Stromal cell of bone marrow (primary cell): ENCODE results near the gene CRLF2.
"Not testable (repeated sequence)": the region's sequence is repeated elsewhere in the genome, so short reads cannot be mapped to it uniquely, and the experiment has no call there.

Experiments used
- DNase-seq: peaks from one replicate; pipeline ENCODE4 v3.0.0-alpha.2; 2012; ENCODE audit warnings: low read depth

CRLF2 gene

GRCh38 chrX:1213971-1214370 lies 1.5 kb upstream of the CRLF2 start:
- DNase-seq, result no peak

GRCh38 chrX:1210844-1211243 lies 1.6 kb downstream of the CRLF2 start:
- no peak for DNase-seq

GRCh38 chrX:1207496-1208025 lies 4.9 kb downstream of the CRLF2 start:
- DNase-seq, result no peak

- peak; percentile 71 for DNase-seq
These were observed 6.5 kb downstream of the CRLF2 start for GRCh38 chrX:1205681-1206611.

- DNase-seq, result no peak
These were observed 10.2 kb downstream of the CRLF2 start for GRCh38 chrX:1202251-1202650.

- DNase-seq, result no peak
These were observed 16.0 kb downstream of the CRLF2 start for GRCh38 chrX:1196436-1196835.

GRCh38 chrX:1192196-1192595 lies 20.3 kb downstream of the CRLF2 start:
- not testable (repeated sequence) for DNase-seq

GRCh38 chrX:1190596-1191145 lies 21.8 kb downstream of the CRLF2 start:
- no peak for DNase-seq

GRCh38 chrX:1185561-1185960 lies 26.9 kb downstream of the CRLF2 start:
- no peak for DNase-seq

GRCh38 chrX:1182211-1182610 lies 30.2 kb downstream of the CRLF2 start:
- DNase-seq, result no peak

- not testable (repeated sequence) for DNase-seq
These were observed 30.8 kb downstream of the CRLF2 start for GRCh38 chrX:1181661-1182060.

GRCh38 chrX:1181170-1181569 lies 31.3 kb downstream of the CRLF2 start:
- DNase-seq, result no peak

GRCh38 chrX:1178580-1179057 lies 33.8 kb downstream of the CRLF2 start:
- DNase-seq, result no peak

GRCh38 chrX:1176531-1177320 lies 35.7 kb downstream of the CRLF2 start:
- DNase-seq, result not testable (repeated sequence)

GRCh38 chrX:1174609-1175545 lies 37.6 kb downstream of the CRLF2 start:
- not testable (repeated sequence) for DNase-seq

- DNase-seq, result not testable (repeated sequence)
These were observed 39.0 kb downstream of the CRLF2 start for GRCh38 chrX:1173435-1173834.

GRCh38 chrX:1172496-1172895 lies 40.0 kb downstream of the CRLF2 start:
- no peak for DNase-seq

GRCh38 chrX:1171915-1172314 lies 40.5 kb downstream of the CRLF2 start:
- not testable (repeated sequence) for DNase-seq

- no peak for DNase-seq
These were observed 42.2 kb downstream of the CRLF2 start for GRCh38 chrX:1170243-1170642.

GRCh38 chrX:1169189-1169588 lies 43.3 kb downstream of the CRLF2 start:
- DNase-seq, result no peak

GRCh38 chrX:1167918-1168481 lies 44.4 kb downstream of the CRLF2 start:
- DNase-seq, result no peak
